Parathyroid adenoma (tissue), 2 donors: ENCODE measurements around the gene COL2A1.

ENCODE experiments used
- H2AFZ ChIP-seq: fragments of 300-600 bp; sonication (generic); one replicate; pipeline ENCODE4 v1.7.0; 2017; ENCODE audit warnings: antibody characterized with exemption, mild to moderate bottlenecking
- H3K27ac ChIP-seq: fragments of 300-600 bp; sonication (generic); one replicate; pipeline ENCODE4 v1.7.0; 2017
- H3K27me3 ChIP-seq: fragments of 300-600 bp; sonication (generic); one replicate; pipeline ENCODE4 v1.7.0; 2017; ENCODE audit warnings: low read length; ENCODE audit not compliant: control insufficient read depth, insufficient read depth
- H3K36me3 ChIP-seq: fragments of 300-600 bp; sonication (generic); one replicate; pipeline ENCODE4 v1.7.0; 2017; ENCODE audit warnings: low read length; ENCODE audit not compliant: control insufficient read depth, insufficient read depth
- H3K4me1 ChIP-seq: fragments of 300-600 bp; sonication (generic); one replicate; pipeline ENCODE4 v1.7.0; 2017; ENCODE audit warnings: control low read depth
- H3K4me2 ChIP-seq: fragments of 300-600 bp; sonication (generic); one replicate; pipeline ENCODE4 v1.7.0; 2017; ENCODE audit warnings: low read length
- H3K4me3 ChIP-seq: fragments of 300-600 bp; sonication (generic); one replicate; pipeline ENCODE4 v1.7.0; 2017; ENCODE audit warnings: low read depth, low read length
- H3K79me2 ChIP-seq: fragments of 300-600 bp; sonication (generic); one replicate; pipeline ENCODE4 v1.7.0; 2017; ENCODE audit warnings: control low read depth
- H3K9ac ChIP-seq: fragments of 300-600 bp; sonication (generic); one replicate; pipeline ENCODE4 v1.7.0; 2017; ENCODE audit warnings: mild to moderate bottlenecking
- H3K9me3 ChIP-seq: fragments of 300-600 bp; sonication (generic); one replicate; pipeline ENCODE4 v1.7.0; 2017; ENCODE audit warnings: low read length; ENCODE audit not compliant: control insufficient read depth
- CTCF ChIP-seq: fragments of 300-600 bp; sonication (generic); IDR thresholded peaks from one replicate; pipeline ENCODE4 v1.7.0; 2017; ENCODE audit warnings: antibody characterized with exemption, mild to moderate bottlenecking
- donor health status: primary hyperparathyroidism.

The COL2A1 gene

GRCh38 chr12:47946413-47947323 is 57.6 kb downstream of the COL2A1 start:
- H3K9me3 ChIP-seq = no peaks in the 10 kb centered on the region
- H3K9ac ChIP-seq = peak overlapping the region; percentile 20

GRCh38 chr12:47945341-47945728 is 58.9 kb downstream of the COL2A1 start:
- peaks cover 55% of the 10 kb centered on the region for H3K4me1 ChIP-seq
- no peaks in the 10 kb centered on the region for H3K36me3 ChIP-seq
- H3K27ac ChIP-seq = peak overlapping the region; percentile 100
- no peak for TF ChIP-seq CTCF
- no peak overlapping the region for H3K9ac ChIP-seq
- H3K79me2 ChIP-seq = no peaks in the 10 kb centered on the region
- H3K9me3 ChIP-seq = no peaks in the 10 kb centered on the region
- H3K4me2 ChIP-seq = peak overlapping the region; percentile 9
- no peaks in the 10 kb centered on the region for H3K27me3 ChIP-seq
- H2AFZ ChIP-seq = peak overlapping the region; percentile 16
- H3K4me3 ChIP-seq = no peak overlapping the region

More at GRCh38 chr12:47946413-47947323, 57.6 kb downstream of the COL2A1 start:
- Histone ChIP-seq H3K4me2 (peak overlapping the region; percentile 39), H3K4me1 (peaks cover 55% of the 10 kb centered on the region), H3K36me3 (no peaks in the 10 kb centered on the region), H3K27me3 (no peaks in the 10 kb centered on the region), H3K4me3 (no peak overlapping the region), H3K27ac (peak overlapping the region; percentile 100), H2AFZ (peak overlapping the region; percentile 83), H3K79me2 (no peaks in the 10 kb centered on the region)
- TF ChIP-seq CTCF = no peak

GRCh38 chr12:47944685-47945340 is 59.5 kb downstream of the COL2A1 start:
- Histone ChIP-seq H3K27me3 (no peaks in the 10 kb centered on the region), H3K4me1 (peaks cover 55% of the 10 kb centered on the region), H3K4me3 (no peak overlapping the region), H3K4me2 (peak overlapping the region; percentile 9), H3K36me3 (no peaks in the 10 kb centered on the region), H3K9ac (no peak overlapping the region), H3K79me2 (no peaks in the 10 kb centered on the region), H3K9me3 (no peaks in the 10 kb centered on the region), H3K27ac (peak overlapping the region; percentile 100), H2AFZ (peak overlapping the region; percentile 16)
- no peak for TF ChIP-seq CTCF

- TF ChIP-seq CTCF = no peak
- Histone ChIP-seq H3K4me3 (peak overlapping the region; percentile 64), H3K79me2 (no peaks in the 10 kb centered on the region), H3K9me3 (no peaks in the 10 kb centered on the region), H3K27me3 (no peaks in the 10 kb centered on the region), H3K27ac (peak overlapping the region; percentile 100), H3K4me1 (peaks cover 57% of the 10 kb centered on the region), H2AFZ (peak overlapping the region; percentile 77), H3K9ac (peak overlapping the region; percentile 92), H3K4me2 (peak overlapping the region; percentile 92), H3K36me3 (no peaks in the 10 kb centered on the region)
Observed at GRCh38 chr12:47943623-47944340, 60.5 kb downstream of the COL2A1 start.
